NCI-H146 treated with DMSO at 0.1 percent for 48 hours (cell line): ENCODE results near the gene SGIP1.

Source experiments
- DNase-seq: peaks from one replicate; lab custom pipeline; 2025; ENCODE audit not compliant: unreplicated experiment; lab: John Stamatoyannopoulos, UW

Gene SGIP1

GRCh38 chr1:66533804-66534740 lies at the start of gene SGIP1:
Gene SGIP1 (plus strand): TSS chr1:66534153. CDS start chr1:66534359, 206 bp downstream.
- DNase-seq, result no peak

GRCh38 chr1:66489151-66489550 lies 44.8 kb upstream of the SGIP1 start:
- DNase-seq, result no peak

- DNase-seq, result no peak
Observed at GRCh38 chr1:66489972-66490601, 43.9 kb upstream of the SGIP1 start.

- DNase-seq, result no peak
Observed at GRCh38 chr1:66490816-66491215, 43.1 kb upstream of the SGIP1 start.

- DNase-seq, result no peak
Observed at GRCh38 chr1:66492424-66492823, 41.5 kb upstream of the SGIP1 start.

- no peak for DNase-seq
Observed at GRCh38 chr1:66493731-66494130, 40.2 kb upstream of the SGIP1 start.

GRCh38 chr1:66494482-66494881 lies 39.5 kb upstream of the SGIP1 start:
- no peak for DNase-seq

GRCh38 chr1:66495495-66495894 lies 38.5 kb upstream of the SGIP1 start:
- DNase-seq, result no peak

GRCh38 chr1:66497910-66498309 lies 36.0 kb upstream of the SGIP1 start:
- DNase-seq, result no peak

- no peak for DNase-seq
Observed at GRCh38 chr1:66500301-66500700, 33.7 kb upstream of the SGIP1 start.

- DNase-seq, result no peak
Observed at GRCh38 chr1:66502086-66502485, 31.9 kb upstream of the SGIP1 start.

- no peak for DNase-seq
Observed at GRCh38 chr1:66503841-66504470, 30.0 kb upstream of the SGIP1 start.

GRCh38 chr1:66505671-66506392 lies 28.1 kb upstream of the SGIP1 start:
- DNase-seq, result no peak

GRCh38 chr1:66506393-66506687 lies 27.6 kb upstream of the SGIP1 start:
- no peak for DNase-seq

- DNase-seq, result no peak
Observed at GRCh38 chr1:66506991-66507390, 27.0 kb upstream of the SGIP1 start.

- DNase-seq, result no peak
Observed at GRCh38 chr1:66510407-66510806, 23.5 kb upstream of the SGIP1 start.

GRCh38 chr1:66511118-66511517 lies 22.8 kb upstream of the SGIP1 start:
- no peak for DNase-seq

- no peak for DNase-seq
Observed at GRCh38 chr1:66517959-66518358, 16.0 kb upstream of the SGIP1 start.

- no peak for DNase-seq
Observed at GRCh38 chr1:66518654-66519053, 15.3 kb upstream of the SGIP1 start.

GRCh38 chr1:66519992-66520391 lies 14.0 kb upstream of the SGIP1 start:
- DNase-seq, result no peak

- no peak for DNase-seq
Observed at GRCh38 chr1:66520655-66521054, 13.3 kb upstream of the SGIP1 start.
